ENCODE data around the gene ABLIM2. TPM values are rescaled to one million over a fixed set of nuclear protein-coding genes. Genes with fewer than 3 reads are reported as not detected.

The ABLIM2 gene
- total RNA-seq, 2 experiments from 2014 or later, result 0.58 to 0.64 TPM

DNA sequence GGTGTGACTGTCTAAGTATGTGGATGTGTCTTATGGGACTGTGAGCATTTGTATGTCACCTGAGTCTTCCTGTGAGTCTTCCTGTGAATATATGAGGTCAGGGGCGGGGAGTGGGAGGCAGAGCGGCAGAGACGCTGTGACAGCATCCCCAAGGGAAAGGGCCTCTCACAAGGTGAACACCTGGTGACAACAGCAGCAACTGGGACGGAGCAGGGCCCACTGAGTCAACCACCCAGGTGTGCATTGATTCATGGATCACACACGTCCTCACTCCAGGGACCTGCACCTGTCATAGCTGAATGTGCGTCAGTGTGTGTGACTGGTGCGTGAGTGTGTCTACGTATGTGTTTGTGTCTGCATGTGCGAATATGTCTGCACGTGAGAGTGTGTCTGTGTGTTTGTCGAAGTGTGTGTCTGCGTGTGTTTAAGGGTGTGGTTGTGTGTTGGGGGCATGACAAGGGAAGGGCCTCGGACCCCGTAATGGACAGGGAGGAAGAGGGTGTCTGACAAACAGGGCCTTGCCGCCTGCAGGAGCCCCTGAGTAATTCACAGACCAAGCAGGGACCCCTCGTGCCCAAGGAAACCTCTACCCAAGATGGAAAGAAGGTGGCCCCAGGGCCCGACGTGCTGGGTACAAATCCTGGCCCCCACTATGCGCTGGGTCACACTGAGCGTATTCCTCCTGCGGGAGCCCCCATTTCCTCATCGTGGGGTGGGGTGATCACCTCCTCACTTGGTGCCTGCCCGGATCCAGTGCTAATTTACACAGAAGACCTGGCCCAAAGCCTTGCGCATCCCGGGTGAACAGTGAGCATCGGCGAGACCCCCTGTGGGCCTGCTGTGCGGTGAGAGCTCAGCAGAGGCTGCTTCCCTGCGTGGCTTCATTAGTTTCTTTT is 76.7 kb downstream of the ABLIM2 start:
- Mint-ChIP-seq H3K27me3 (no peaks in the 10 kb centered on the region), H3K4me3 (no peak overlapping the region), H3K9me3 (ENCODE audit: low read depth) (no peaks in the 10 kb centered on the region), H3K4me1 (no peaks in the 10 kb centered on the region), H3K36me3 (ENCODE audit: low read depth) (no peaks in the 10 kb centered on the region), H3K27ac (no peak overlapping the region)
- ChIA-PET POLR2A (no interaction called here), CTCF (no interaction called here)
- ATAC-seq, result no peak
- intact Hi-C loops (cut with DNase I, micrococcal nuclease), result no loop called here
- no peak for DNase-seq

GRCh38 chr4:8081171-8081570 is 77.4 kb downstream of the ABLIM2 start:
- Mint-ChIP-seq H3K4me1 (no peaks in the 10 kb centered on the region), H3K27ac (no peak overlapping the region), H3K4me3 (no peak overlapping the region), H3K9me3 (ENCODE audit: low read depth) (no peaks in the 10 kb centered on the region), H3K27me3 (no peaks in the 10 kb centered on the region), H3K36me3 (ENCODE audit: low read depth) (no peaks in the 10 kb centered on the region)
- intact Hi-C loops (cut with DNase I, micrococcal nuclease), result no loop called here
- ATAC-seq (no peak), DNase-seq (no peak)
- POLR2A ChIA-PET, result no interaction called here
- CTCF ChIA-PET, result no interaction called here

- Mint-ChIP-seq H3K4me1 (no peaks in the 10 kb centered on the region), H3K9me3 (ENCODE audit: low read depth) (no peaks in the 10 kb centered on the region), H3K27ac (no peak overlapping the region), H3K4me3 (no peak overlapping the region), H3K27me3 (no peaks in the 10 kb centered on the region), H3K36me3 (ENCODE audit: low read depth) (no peaks in the 10 kb centered on the region)
- POLR2A ChIA-PET, result no interaction called here
- DNase-seq, result no peak
- intact Hi-C loops (cut with DNase I, micrococcal nuclease), result no loop called here
- CTCF ChIA-PET, result interaction anchor here (0.5 kb wide), 1 partner anchor 799 kb away, joined by 3 read pairs; no protein-coding TSS in a partner anchor
- ATAC-seq, result no peak
Measured at GRCh38 chr4:8080754-8081065, 77.9 kb downstream of the ABLIM2 start.

- ATAC-seq, result no peak
- no peaks in the 10 kb centered on the region for H3K27me3 Mint-ChIP-seq
- H3K4me3 Mint-ChIP-seq, result no peak overlapping the region
- no peaks in the 10 kb centered on the region for H3K36me3 Mint-ChIP-seq (ENCODE audit: low read depth)
- H3K27ac Mint-ChIP-seq, result no peak overlapping the region
- no peaks in the 10 kb centered on the region for H3K4me1 Mint-ChIP-seq
- CTCF ChIA-PET, result interaction anchor here (0.5 kb wide), 1 partner anchor 798 kb away, joined by 3 read pairs; no protein-coding TSS in a partner anchor
- DNase-seq, result no peak
- POLR2A ChIA-PET, result no interaction called here
- no peaks in the 10 kb centered on the region for H3K9me3 Mint-ChIP-seq (ENCODE audit: low read depth)
- intact Hi-C loops (cut with DNase I, micrococcal nuclease), result no loop called here
Measured at GRCh38 chr4:8079916-8080753, 78.5 kb downstream of the ABLIM2 start.

GRCh38 chr4:8079031-8079885 is 79.4 kb downstream of the ABLIM2 start:
- no peak for DNase-seq
- H3K9me3 Mint-ChIP-seq (ENCODE audit: low read depth), result no peaks in the 10 kb centered on the region
- CTCF ChIA-PET, result interaction anchor here (1.0 kb wide), 1 partner anchor 92 kb away, joined by 3 read pairs; no protein-coding TSS in a partner anchor
- ATAC-seq, result no peak
- no peak overlapping the region for H3K27ac Mint-ChIP-seq
- H3K4me3 Mint-ChIP-seq, result no peak overlapping the region
- H3K36me3 Mint-ChIP-seq (ENCODE audit: low read depth), result no peaks in the 10 kb centered on the region
- no peaks in the 10 kb centered on the region for H3K4me1 Mint-ChIP-seq
- H3K27me3 Mint-ChIP-seq, result no peaks in the 10 kb centered on the region
- POLR2A ChIA-PET, result no interaction called here
- intact Hi-C loops (cut with DNase I, micrococcal nuclease), result no loop called here

DNA sequence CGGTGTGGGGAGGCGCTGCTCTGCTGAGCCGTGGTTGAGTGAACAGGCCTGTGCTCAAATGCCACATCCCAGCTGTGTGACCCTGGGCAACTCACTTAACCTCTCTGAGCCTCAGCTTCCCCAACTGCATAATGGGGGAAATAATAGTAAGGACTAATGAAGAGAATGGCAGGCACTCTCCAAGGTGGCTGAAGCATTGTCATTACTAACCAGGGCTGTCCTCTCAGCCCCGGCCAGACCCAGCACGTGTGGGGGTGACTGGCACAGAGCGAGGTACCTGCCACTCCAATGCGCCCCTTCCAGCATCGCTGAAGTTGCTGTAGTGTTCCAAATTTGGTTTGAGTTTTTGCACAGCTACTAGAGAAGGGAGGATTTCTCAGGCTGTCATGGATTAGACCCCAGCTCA is 80.0 kb downstream of the ABLIM2 start:
- no peak for ATAC-seq
- no peaks in the 10 kb centered on the region for H3K36me3 Mint-ChIP-seq (ENCODE audit: low read depth)
- no peaks in the 10 kb centered on the region for H3K9me3 Mint-ChIP-seq (ENCODE audit: low read depth)

DNA sequence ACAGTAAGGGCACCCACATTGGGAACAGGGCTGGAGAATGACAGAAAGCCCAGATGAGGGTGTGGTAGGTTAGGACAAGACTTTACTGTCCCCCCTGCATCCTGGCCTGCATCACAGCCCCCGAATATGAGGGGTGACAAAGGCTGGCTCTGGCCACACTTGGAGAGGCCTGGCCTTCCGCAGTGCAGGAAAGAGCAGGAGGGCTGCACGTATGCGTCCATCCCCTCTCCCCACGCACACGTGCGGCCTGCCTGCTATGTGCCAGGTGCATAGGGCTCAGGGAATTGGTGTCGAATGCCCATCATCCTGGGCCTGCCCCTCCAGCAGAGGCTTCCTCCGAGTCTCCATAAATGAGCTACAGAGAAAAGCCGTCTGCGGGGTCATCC is 80.5 kb downstream of the ABLIM2 start:
- intact Hi-C loops (cut with DNase I, micrococcal nuclease), result no loop called here
- POLR2A ChIA-PET, result no interaction called here
- ATAC-seq (no peak), DNase-seq (no peak)
- Mint-ChIP-seq H3K27ac (no peak overlapping the region), H3K36me3 (ENCODE audit: low read depth) (no peaks in the 10 kb centered on the region), H3K4me3 (no peak overlapping the region), H3K27me3 (no peaks in the 10 kb centered on the region), H3K9me3 (ENCODE audit: low read depth) (no peaks in the 10 kb centered on the region), H3K4me1 (no peaks in the 10 kb centered on the region)
- CTCF ChIA-PET, result no interaction called here

More for the DNA sequence above, 80.0 kb downstream of the ABLIM2 start:
- DNase-seq, result no peak
- POLR2A ChIA-PET, result no interaction called here
- Mint-ChIP-seq H3K4me3 (no peak overlapping the region), H3K27ac (no peak overlapping the region), H3K27me3 (no peaks in the 10 kb centered on the region), H3K4me1 (no peaks in the 10 kb centered on the region)
- intact Hi-C loops (cut with DNase I, micrococcal nuclease), result no loop called here
- CTCF ChIA-PET, result interaction anchor here (1.0 kb wide), 1 partner anchor 92 kb away, joined by 3 read pairs; no protein-coding TSS in a partner anchor

GRCh38 chr4:8077181-8078108 is 81.2 kb downstream of the ABLIM2 start:
- no peaks in the 10 kb centered on the region for H3K9me3 Mint-ChIP-seq (ENCODE audit: low read depth)
- no peak overlapping the region for H3K27ac Mint-ChIP-seq
- ATAC-seq (no peak), DNase-seq (no peak)
- no peaks in the 10 kb centered on the region for H3K36me3 Mint-ChIP-seq (ENCODE audit: low read depth)
- ChIA-PET POLR2A (no interaction called here), CTCF (no interaction called here)
- H3K4me3 Mint-ChIP-seq, result no peak overlapping the region
- intact Hi-C loops (cut with DNase I, micrococcal nuclease), result no loop called here
- no peaks in the 10 kb centered on the region for H3K4me1 Mint-ChIP-seq
- no peaks in the 10 kb centered on the region for H3K27me3 Mint-ChIP-seq

DNA sequence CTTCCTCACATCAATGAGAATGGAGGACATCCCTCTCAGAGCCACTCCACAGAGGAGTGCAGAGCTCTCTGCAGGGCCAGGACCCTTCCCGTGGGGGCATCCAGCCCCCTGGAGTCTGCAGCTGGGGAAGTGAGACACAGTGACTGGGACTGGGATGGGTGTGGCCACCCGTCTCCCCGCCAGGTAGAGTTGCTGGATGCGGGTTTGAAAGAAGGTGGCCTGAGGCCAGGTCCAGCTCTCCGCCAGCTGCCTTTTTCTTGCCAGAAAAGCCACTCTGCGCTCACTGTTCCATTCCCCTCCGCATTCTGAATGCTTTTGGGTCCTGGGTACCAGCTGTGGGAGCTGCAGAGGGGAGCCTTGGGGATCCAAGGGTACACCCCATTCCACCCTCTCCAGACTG is 82.6 kb downstream of the ABLIM2 start:
- Mint-ChIP-seq H3K4me1 (no peaks in the 10 kb centered on the region), H3K9me3 (ENCODE audit: low read depth) (no peaks in the 10 kb centered on the region), H3K27me3 (no peaks in the 10 kb centered on the region), H3K36me3 (ENCODE audit: low read depth) (no peaks in the 10 kb centered on the region), H3K4me3 (no peak overlapping the region), H3K27ac (no peak overlapping the region)
- POLR2A ChIA-PET, result no interaction called here
- DNase-seq (no peak), ATAC-seq (no peak)
- intact Hi-C loops (cut with DNase I, micrococcal nuclease), result no loop called here
- CTCF ChIA-PET, result interaction anchor here (1.0 kb wide), 1 partner anchor 11 kb away, joined by 4 read pairs; no protein-coding TSS in a partner anchor

DNA sequence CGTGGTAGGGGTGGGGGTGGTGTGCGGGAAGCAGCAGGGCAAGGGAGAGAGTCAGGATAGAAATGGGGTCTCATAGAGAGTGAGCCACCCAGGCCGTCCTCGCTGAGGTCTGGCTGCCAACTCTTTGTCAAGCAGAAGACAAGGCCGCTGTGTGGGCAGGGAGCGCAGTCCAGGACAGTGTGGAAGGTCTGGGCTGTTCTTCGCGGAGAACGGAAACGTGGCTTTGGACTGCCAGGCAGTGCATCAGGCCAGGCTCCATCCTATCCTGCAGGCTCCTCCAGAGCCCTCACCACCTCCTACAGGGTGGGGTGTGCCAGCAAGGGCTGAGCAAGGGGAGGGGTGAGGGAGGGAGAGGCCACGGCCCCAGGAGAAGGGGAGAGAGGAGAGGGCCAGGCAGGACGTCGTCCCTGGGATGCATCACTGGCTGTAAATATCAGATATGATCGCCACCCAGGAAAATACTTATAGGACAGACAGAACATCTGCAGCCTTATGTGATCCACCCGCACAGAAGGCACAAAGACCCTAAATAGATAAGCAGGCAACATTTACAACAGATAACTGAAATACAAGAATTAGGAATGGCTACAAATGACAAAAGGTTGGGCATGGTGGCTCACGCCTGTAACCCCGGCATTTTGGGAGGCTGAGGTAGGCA is 85.3 kb downstream of the ABLIM2 start:
- Mint-ChIP-seq H3K27ac (no peak overlapping the region), H3K27me3 (no peaks in the 10 kb centered on the region), H3K4me3 (no peak overlapping the region), H3K9me3 (ENCODE audit: low read depth) (no peaks in the 10 kb centered on the region), H3K36me3 (ENCODE audit: low read depth) (no peaks in the 10 kb centered on the region), H3K4me1 (no peaks in the 10 kb centered on the region)
- ChIA-PET POLR2A (no interaction called here), CTCF (interaction anchor here (0.7 kb wide), 1 partner anchor 647 kb away, joined by 3 read pairs; no protein-coding TSS in a partner anchor)
- intact Hi-C loops (cut with DNase I, micrococcal nuclease), result no loop called here
- ATAC-seq, result no peak
- no peak for DNase-seq

Measured in activated CD4-positive, alpha-beta T cell treated with anti-CD3 and anti-CD28 coated beads for 36 hours (primary cell).